NCI-H748 (cell line): ENCODE data around the gene CENPN.
A peak's percentile ranks its signal among the peaks of the same experiment; 100 is the strongest.

Experiments used
- DNase-seq: peaks from one replicate; lab custom pipeline; 2025; ENCODE audit not compliant: unreplicated experiment; lab: John Stamatoyannopoulos, UW

Gene CENPN

GRCh38 chr16:81077076-81077940 is 70.3 kb downstream of the CENPN start, which contains the start of gene C16orf46:
TSS of gene C16orf46 (minus strand) at chr16:81077238. CDS start at chr16:81063955, 13,283 bp downstream.
- peak; percentile 94 for DNase-seq

DNA sequence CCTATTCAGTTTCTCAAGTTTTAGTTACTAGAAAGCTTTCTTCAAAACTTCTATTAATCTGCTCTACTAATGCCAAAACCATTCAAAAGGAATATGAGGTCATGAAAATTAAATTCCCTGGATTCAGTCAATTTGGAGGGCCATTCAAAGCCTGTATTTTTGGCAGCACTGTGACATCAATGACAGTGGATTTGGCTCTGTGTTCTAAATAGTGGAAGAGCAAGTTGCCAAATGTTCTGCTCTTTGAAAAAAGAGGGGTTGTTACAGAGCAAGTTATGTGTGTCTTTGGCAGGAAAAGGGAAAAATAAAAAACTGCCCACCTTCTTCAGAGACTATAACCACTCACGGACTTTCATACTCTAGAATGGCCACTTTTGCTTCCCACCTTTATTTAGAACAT is 73.2 kb downstream of the CENPN start:
- DNase-seq, result no peak

- no peak for DNase-seq
Observed at GRCh38 chr16:81081014-81081413, 74.0 kb downstream of the CENPN start.
